HuH-7 (cell line): ENCODE results near the gene RIPK4.

Experiments
- DNase-seq: peaks from one replicate; pipeline ENCODE4 v3.0.0; 2011; ENCODE audit warnings: low spot score

RIPK4 gene

DNA sequence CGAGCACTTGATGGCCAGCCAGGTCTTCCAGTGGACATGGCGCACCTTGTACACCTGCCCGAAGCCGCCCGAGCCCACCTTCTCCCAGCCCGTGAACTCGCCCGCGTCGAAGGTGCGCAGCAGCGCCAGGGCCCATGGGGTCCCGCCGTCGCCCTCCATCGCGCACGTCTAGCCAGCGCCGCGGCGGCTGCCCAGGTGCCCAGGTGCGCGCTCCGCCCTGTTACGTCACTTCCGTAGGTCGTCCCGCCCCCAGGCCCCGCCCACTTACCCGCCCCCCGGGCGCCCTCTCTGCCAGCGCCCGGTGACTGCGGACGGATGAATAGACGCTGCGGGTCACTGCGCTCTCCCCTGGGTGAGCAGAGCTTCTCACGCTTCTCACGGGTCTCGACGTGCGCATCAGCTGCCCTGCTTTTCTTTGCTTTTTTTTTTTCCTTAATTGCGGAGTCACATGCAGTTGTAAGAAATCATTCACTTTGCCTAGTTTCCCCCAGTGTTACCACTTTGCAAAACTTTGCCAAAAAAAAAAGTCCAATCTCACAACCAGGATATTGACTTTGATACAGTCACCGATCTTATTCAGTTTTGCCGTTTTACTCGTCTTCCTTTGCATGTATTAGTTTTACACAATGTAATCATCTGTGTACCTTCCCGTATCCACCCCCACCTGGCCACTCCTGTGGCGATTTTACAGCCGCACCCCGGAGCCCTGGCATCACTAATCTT lies at the start of gene RIPK4:
TSS of gene RIPK4 (minus strand) at position 170 of the 723 bp plus-strand sequence. CDS start at position 159, 11 bp downstream.
- DNase-seq = peak; percentile 90

DNA sequence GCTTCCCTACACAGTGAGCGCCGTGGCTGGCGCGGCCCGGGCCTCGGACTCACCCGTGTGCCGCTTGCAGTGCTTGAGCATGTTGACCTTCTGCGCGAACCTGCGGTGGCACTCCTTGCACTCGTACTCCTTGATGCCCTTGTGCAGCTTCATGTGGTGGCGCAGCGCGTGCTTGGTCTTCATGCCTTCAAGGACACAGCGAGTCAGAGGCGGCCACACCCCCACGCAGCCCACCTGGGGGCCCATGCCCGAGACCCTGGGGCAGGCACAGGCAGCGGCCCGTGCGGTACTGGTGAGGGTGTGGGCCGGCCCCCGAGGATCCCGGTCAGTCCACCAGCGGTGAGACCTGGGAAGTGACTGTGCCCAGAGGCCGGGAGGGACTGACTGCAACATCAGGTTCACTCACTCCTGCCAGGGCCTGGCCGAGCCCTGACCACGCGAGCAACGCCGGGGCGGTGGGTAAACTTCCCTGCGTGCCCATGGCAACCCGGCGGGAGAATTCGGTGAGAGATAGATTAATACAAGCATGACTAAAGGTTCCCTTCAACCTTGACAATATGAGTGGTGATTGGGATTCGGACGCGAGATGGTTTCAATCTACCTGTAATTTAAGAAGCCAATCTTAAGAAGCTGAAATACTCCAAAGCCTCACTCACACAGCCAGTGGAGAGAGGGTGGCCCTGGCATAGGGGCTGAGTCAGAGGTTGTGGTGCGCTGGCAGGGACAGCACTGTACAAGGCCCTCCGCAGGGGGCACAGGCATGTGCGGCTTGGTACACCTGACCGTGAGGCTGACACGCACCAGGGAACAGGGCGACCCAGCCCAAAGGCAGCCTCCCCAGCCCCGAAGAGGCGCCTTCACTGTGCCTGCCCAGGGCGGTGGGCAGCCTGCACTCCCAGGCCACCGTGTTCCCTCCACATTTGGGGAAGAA lies 49.1 kb upstream of the RIPK4 start:
- DNase-seq = no peak

- DNase-seq = no peak
Measured at GRCh38 chr21:41813226-41813625, 46.4 kb upstream of the RIPK4 start.

DNA sequence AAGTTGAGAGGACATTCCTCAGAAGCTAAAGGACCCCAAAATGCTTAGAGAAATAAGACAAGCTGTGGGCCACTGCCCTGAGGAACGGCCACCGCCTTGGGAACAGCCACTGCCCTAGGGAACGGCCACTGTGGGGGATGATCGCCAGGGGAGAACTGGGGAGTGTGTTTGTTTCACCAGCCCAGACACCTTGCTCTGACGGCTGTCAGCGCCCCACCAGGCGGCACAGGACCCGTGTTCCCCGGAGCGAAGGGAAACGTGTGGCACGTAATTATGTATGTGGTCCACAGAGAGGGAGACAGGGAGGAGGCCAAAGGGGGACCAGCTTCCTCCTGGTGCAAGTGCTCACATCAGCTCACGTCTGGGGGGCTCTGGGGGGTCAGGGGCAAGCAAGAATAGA lies 45.8 kb upstream of the RIPK4 start:
- DNase-seq = no peak

- DNase-seq = no peak
Measured at GRCh38 chr21:41810597-41810932, 43.7 kb upstream of the RIPK4 start.

DNA sequence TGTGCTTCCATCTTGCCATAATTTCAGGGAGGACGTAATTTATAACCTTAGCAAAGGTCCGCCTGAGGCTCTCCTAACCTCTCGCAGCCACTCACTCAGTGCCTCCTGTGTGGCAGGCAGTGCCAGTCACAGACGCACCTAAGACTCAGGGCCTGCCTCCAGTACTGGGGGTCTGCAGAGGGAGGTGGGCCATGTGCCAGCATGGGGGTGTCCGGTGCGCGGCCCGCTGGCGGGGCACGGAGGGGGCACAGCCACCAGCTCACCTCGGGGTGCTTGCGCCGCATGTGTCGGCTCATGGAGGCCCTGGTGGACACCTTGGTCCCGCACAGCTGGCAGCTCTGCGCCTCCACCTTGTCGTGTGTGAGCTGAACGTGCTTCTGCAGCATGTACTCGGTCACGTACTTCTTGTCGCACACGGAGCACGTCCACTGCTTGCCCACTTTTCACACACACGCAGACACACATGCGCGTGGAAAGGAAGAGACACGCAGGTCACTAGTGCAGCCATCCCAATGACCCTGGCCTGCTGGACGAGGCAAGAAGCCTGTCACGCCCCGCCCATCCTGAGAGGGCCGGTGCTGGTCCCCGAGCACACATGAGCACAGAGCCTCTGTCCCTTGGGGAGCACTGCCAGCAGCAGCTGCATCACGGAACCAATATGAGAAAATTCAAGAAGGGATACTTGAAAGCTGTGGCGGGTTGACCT lies 43.2 kb upstream of the RIPK4 start:
- no peak for DNase-seq

DNA sequence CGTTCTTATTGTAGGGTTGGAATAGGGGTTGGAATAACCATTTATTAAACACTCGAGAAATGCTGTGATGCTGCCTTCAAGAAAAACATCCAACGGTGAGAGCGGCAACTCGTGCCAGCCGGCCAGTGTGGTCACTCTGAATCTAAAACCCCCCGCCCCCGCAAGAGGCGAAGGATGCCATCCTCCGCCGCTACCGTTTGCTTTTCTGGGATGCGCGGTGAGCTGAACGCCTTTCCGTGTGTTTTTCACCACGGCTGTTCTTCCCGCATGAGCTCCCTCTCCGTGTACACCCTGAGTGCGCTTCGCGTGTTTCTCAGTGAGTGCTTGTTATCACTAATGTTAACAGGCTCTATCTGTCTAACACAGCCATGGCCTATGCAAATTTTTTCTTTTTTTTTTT lies 42.0 kb upstream of the RIPK4 start:
- DNase-seq = no peak

DNA sequence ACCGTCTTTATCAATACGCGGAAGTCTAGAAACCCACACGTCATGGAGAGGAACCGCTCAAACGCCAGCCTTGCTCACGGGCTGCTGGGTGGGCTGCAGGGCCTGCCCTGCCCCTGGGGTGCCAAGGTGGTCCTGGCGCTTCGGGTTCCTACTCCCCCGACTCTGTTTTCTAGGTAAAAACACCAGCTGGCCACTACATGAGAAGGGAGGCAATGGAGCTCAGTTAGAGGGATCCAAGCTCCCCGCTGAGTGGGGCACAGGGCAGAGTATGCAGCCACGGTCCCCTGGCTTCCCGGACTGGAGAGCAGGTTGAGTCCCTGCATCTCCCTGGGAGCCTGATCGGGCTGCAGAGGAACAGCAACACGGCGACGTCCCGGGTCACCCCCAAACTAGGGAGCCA lies 41.2 kb upstream of the RIPK4 start:
- DNase-seq = no peak

- no peak for DNase-seq
Measured at GRCh38 chr21:41806773-41807172, 39.9 kb upstream of the RIPK4 start.

- DNase-seq = no peak
Measured at GRCh38 chr21:41805643-41806042, 38.8 kb upstream of the RIPK4 start.

GRCh38 chr21:41805038-41805437 lies 38.2 kb upstream of the RIPK4 start:
- no peak for DNase-seq

DNA sequence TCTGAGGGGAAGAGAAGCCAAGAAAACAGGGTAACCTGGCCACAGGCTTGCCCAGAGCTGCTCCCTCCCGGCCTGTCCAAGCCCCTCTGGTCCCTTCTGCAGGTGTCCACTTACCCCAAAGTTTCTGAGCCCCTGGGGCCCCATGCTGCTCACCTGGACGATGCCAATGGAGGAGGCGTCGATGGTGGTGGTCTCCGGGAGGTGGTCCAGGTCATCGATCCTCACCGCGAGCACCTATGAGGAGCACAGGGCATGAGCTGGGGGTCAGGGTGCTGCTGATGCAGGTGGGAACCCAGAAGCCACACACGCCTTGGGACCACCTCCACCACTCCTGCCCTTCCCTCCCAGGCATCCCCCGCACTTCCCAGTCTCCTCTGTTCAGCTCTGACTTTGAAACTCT lies 37.5 kb upstream of the RIPK4 start:
- no peak for DNase-seq

DNA sequence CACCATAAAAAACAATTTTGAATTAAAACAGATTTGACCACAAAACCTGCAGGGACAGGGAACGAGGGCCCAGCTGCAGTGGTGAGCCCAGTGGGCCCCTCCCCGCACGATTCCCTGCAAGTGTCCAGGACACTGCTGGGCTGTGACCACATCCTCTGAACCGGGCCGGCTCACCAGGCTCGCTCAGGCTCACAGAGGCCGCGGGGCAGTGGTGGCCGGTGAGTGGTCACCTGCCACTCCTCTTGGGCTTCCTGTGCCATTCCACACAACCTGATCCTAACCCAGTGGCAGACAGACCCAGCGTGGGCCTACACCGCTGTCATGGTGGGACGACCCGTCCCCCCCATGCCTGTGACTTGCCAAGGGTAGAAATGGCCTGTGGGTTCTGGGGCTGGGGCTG lies 36.5 kb upstream of the RIPK4 start:
- no peak for DNase-seq

DNA sequence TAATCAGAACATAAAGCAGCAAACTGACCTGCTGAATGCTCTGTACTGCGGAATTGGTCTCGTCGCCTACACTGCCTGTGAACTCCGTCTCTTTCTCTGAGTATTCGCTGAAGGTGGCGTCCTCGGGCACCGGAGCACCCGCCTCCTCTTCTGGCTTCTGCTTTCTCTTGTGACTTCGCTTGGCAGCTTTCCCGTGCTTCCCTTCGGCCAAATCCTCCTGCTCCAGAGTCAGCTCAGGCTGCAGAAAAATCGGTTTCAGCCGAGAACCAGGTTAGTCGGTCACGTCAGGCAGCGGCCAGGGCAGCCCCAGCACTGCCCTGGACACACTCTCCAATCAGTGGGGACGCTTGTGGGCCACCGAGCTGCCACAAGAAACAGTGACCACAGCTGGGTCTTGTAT lies 35.8 kb upstream of the RIPK4 start:
- no peak for DNase-seq

- no peak for DNase-seq
Measured at GRCh38 chr21:41802198-41802584, 35.3 kb upstream of the RIPK4 start.

DNA sequence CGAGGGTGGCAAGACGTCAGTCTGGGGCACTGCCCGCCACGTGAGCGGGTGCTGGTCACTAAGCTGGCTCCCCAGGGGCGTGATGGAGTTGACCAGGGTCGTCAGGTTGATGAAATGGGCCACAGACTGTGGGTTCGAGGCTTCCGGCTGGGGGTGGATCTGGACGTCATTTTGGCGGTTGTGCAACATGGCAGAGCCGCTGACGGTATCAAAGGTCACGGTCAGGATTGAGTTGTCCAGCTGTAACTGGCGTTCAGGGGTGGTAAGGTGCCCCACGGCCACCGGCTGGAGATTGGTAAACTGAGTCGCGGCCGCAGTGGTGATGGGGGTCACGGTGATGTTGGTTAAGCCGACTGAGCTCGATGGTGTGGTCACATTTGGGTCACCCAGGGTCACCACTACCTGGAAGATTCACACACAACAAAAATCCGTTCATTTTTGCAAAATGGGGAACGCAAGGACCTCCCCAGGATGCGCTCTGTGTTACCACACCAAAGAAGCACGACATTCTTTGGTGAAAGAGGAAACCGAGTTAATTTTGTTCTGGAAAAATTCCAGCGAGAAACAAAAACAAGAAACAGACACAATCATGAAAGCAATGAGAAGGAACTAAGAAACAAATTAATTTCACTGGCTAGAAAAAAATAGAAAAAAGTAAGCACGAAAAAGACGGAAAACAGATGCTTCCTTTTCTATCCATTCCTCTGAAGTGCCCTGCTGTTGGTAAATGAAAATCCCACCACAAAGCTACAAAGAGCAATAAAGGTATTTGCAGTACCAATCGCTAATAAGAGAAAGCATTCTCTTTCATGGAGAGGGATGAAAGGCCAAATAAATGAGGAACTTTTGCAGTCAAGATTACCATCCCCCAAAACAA lies 34.7 kb upstream of the RIPK4 start:
- DNase-seq = no peak

DNA sequence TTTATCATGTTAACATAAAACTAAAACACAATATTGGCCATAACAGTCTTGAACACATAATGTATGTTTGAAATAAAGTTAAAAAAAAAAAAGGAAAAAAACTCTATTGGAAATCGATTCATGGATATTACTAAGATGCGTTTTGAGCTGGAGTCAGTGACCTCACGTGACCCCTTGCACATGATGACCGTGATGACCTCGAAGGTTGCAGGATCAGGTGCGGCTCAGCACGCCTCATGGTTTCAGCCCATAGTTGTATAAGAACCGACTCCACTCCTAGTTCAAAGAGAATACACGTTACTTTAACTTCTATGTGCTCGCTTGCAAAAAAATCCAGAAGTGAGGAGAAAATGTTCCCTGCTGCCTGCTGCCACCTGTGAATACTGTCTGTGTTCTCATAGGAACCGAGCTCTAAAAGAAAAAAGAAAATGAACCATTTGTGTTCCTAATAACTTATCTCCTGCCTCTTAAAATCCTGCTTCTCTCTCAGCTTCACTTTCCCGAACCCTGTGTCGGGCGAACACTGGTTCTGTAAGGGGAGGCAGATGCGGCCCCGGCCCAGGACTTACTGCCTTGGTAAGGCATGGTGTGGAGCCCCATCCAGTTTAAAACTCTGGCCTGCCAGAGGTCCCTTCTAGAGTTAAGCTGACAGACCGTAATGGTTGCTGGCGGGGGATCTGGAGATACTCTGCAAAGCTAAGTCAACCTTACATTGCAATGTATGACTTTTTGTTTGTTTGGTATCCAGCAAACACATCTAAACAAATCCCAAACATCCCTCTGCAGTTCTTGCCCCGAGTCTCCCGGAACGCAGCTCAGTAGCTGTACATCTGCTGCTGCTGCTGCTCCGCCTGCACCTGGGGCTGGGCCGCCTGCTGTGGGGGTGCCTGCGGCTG lies 33.8 kb upstream of the RIPK4 start:
- DNase-seq = no peak

DNA sequence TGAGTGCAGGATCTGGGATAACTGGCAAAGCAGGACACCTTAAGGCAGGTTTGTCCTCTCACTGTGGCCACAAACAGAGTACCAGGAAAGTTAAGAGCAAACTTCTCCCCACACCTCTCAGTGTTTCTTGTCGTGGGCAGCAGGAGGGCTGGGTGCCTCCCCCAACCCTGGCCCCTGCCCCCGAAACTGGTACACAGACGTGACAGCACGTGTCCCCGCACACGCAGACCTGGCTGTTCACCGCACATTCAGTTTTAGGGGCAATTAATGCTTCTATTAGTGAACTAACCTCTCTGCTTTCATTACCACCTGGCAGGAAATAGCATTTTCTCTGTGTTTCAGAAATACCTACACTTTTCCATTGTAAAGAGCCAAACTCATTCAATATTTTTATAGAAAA lies 32.9 kb upstream of the RIPK4 start:
- DNase-seq = no peak

GRCh38 chr21:41798326-41798725 lies 31.5 kb upstream of the RIPK4 start:
- DNase-seq = no peak

DNA sequence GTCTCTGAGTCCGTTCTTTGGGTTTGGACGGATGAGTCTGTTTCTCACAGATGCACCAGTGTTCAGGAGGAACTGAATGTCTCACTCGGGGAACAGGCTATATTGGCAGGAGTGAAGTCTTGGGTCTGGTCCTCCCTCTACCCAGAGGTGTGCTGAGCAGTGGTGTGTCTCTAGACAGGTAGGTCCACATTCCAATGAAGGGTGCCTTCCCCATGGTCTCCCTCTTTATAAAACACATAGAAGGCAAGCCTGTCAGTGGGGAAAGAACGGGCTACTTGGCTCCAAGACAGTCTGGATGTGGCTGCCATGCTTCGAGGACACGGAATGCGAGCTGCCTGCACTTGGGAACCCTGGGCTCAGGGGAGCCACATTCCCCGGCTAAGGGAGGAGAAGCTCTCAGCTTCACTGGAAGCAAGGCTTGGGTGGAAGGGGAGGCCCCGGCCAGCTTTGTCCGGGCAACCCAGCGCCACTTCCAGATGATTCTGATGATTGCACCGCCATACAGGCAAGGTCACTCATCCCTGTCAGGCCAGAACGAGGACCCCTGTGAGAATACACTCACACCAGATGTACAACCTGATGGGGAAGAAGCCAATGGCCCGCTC lies 29.7 kb upstream of the RIPK4 start:
- no peak for DNase-seq
